H1 (cell line): ENCODE measurements around the gene ASPG.

Source experiments
- CEBPB ChIP-seq: IDR thresholded peaks from 2 replicates; pipeline ENCODE4 v1.6.1; 2012; ENCODE audit warnings: low read depth, low read length
- CTCF ChIP-seq, 3 experiments: IDR thresholded peaks; 1 replicate in 2 of 3; 2 replicates in 1 of 3; pipeline versions ENCODE4 v1.5.1 to v1.6.1; 2011; ENCODE audit warnings: low read length in 3 of 3, mild to moderate bottlenecking in 3 of 3, inconsistent platforms in 2 of 3, low read depth in 1 of 3, moderate library complexity in 1 of 3; ENCODE audit not compliant: insufficient read depth in 1 of 3; ENCODE audit errors: control extremely low read depth in 1 of 3
- EGR1 ChIP-seq: IDR thresholded peaks from 2 replicates; pipeline ENCODE4 v1.6.1; 2011; ENCODE audit warnings: low read depth, low read length, borderline replicate concordance
- TBP ChIP-seq: IDR thresholded peaks from 2 replicates; pipeline ENCODE4 v1.6.1; 2011; ENCODE audit warnings: low read depth, low read length, improper control_type of control experiment
- TEAD4 ChIP-seq: IDR thresholded peaks from 2 replicates; pipeline ENCODE4 v1.6.1; 2012; ENCODE audit warnings: low read depth, low read length, inconsistent platforms, mixed read lengths
- YY1 ChIP-seq: IDR thresholded peaks from 2 replicates; pipeline ENCODE4 v1.6.1; 2011; ENCODE audit warnings: low read depth, mild to moderate bottlenecking, low read length

- no peak for TF ChIP-seq EGR1
- TF ChIP-seq CTCF (IDR thresholded peaks at IDR 0.05; ENCODE audit: control extremely low read depth in 1 of 3, insufficient read depth in 1 of 3, low read depth in 1 of 3, low read length in 3 of 3), result no peak
- TF ChIP-seq YY1, result no peak
- TF ChIP-seq TEAD4, result no peak
- TF ChIP-seq CEBPB, result no peak
- TF ChIP-seq TBP, result no peak
Observed at GRCh38 chr14:104064003-104064402, 21.5 kb upstream of the ASPG start.
